ENCODE results near the gene SUSD3.

Gene SUSD3

GRCh38 chr9:93095205-93096130 is 37.0 kb downstream of the SUSD3 start:
- POLR2A ChIA-PET = interaction anchor here (0.7 to 1.4 kb wide), 4 partner anchors 12 to 61 kb away, joined by 3 to 4 read pairs (median 4); partner anchors contain the start of gene NINJ1
- H3K4me3 ChIP-seq (ENCODE audit: low read depth, low read length) = peak overlapping the region; percentile 57
- peak; percentile 85 for DNase-seq (ENCODE audit: low read depth, low spot score)
- no peak for TF ChIP-seq CTCF (IDR thresholded peaks at IDR 0.05; ENCODE audit: insufficient read depth, low read length, missing control alignments)
- CTCF ChIA-PET = interaction anchor here (2.6 to 4.7 kb wide), 2 partner anchors 12 to 14 kb away, joined by 11 to 43 read pairs; no protein-coding TSS in a partner anchor

GRCh38 chr9:93096131-93096802 is 37.8 kb downstream of the SUSD3 start, which contains the start of gene CARD19:
Gene CARD19, plus strand, starts transcription at chr9:93096217. Its CDS starts 129 bp downstream, at chr9:93096346.
- no peak for TF ChIP-seq CTCF (IDR thresholded peaks at IDR 0.05; ENCODE audit: insufficient read depth, low read length, missing control alignments)
- no peak for DNase-seq (ENCODE audit: low read depth, low spot score)
- ChIA-PET CTCF (interaction anchor here (2.6 to 4.7 kb wide), 2 partner anchors 11 to 14 kb away, joined by 11 to 43 read pairs; no protein-coding TSS in a partner anchor), POLR2A (interaction anchor here (1.2 to 1.4 kb wide), 3 partner anchors 11 to 38 kb away, joined by 3 to 4 read pairs (median 4); partner anchors contain the start of gene NINJ1)
- H3K4me3 ChIP-seq (ENCODE audit: low read depth, low read length) = peak within 1 kb of the TSS; percentile 77

DNA sequence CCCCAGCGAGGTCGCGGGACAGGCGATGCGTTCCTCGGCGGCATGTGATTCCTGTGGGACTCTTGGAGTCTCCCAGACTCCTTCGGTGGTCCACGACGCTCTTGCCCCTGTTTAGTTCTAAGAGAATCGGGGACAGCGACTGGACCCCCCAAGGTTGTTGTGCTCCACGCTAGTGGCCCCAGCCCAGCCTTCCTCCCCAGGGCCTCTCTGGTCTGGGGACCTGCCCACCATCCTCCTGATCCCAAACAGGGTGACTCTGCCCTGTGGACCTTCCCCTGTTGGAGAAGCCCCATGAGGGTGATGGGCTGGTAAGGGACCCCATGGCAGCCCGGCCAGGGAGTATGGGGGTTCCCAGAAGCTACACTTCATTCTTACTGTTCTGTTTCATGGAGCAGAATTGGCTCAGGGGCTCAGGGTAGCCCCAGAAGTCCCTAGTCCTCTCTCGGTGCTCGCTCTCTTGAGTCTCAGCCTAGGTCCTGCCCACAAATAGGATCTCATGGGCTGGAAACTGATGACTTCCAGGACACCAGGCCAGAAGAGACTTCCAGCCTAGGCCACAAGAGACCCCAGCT is 38.4 kb downstream of the SUSD3 start:
- peak overlapping the region; percentile 77 for H3K4me3 ChIP-seq (ENCODE audit: low read depth, low read length)
- POLR2A ChIA-PET = no interaction called here
- TF ChIP-seq CTCF (IDR thresholded peaks at IDR 0.05; ENCODE audit: insufficient read depth, low read length, missing control alignments) = no peak
- CTCF ChIA-PET = interaction anchor here (2.6 to 4.7 kb wide), 2 partner anchors 10 to 13 kb away, joined by 11 to 43 read pairs; no protein-coding TSS in a partner anchor
- DNase-seq (ENCODE audit: low read depth, low spot score) = no peak

GRCh38 chr9:93097511-93098201 is 39.2 kb downstream of the SUSD3 start:
- ChIA-PET POLR2A (no interaction called here), CTCF (interaction anchor here (0.8 to 4.7 kb wide), 5 partner anchors 9 to 36 kb away, joined by 3 to 43 read pairs (median 8); partner anchors contain the start of gene NINJ1)
- no peak for TF ChIP-seq CTCF (IDR thresholded peaks at IDR 0.05; ENCODE audit: insufficient read depth, low read length, missing control alignments)
- H3K4me3 ChIP-seq (ENCODE audit: low read depth, low read length) = peak overlapping the region; percentile 77
- no peak for DNase-seq (ENCODE audit: low read depth, low spot score)

DNA sequence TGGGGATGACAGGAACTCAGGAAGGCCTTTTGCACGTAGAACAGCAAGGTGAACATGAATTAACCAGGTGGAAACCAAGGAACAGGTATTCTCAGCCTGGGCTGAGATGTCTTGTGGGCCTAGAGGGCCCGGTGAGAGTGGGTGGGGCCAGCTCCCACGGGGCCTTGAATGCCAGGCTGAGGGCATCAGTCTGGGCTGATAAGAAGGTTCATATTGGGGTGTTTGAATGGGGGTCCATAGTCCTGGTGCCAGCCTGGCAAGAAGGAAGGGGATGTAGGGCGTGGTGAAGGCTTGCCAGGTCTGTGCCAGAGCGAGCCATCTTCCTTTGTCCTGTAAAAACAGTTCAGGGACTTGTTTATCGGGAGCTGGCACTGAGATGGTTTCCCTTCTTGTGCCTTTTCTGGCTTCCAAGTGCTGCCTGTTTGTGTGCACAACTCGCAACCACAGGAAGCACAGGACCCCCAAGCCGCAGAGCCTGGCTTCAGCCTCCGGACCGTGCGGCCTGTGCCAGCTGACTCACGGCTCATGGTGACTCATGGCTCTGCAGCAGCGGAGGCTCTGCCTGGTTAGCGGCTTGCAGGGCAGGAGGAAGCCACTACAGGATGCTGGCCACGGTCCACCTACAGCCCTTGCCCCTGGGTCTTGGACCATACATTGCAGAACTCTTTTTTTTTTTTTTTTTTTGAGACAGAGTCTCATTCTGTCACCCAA is 39.9 kb downstream of the SUSD3 start:
- DNase-seq (ENCODE audit: low read depth, low spot score) = peak; percentile 80
- H3K4me3 ChIP-seq (ENCODE audit: low read depth, low read length) = peak overlapping the region; percentile 50
- no peak for TF ChIP-seq CTCF (IDR thresholded peaks at IDR 0.05; ENCODE audit: insufficient read depth, low read length, missing control alignments)
- POLR2A ChIA-PET = interaction anchor here (0.7 kb wide), 1 partner anchor 205 kb away, joined by 3 read pairs; no protein-coding TSS in a partner anchor
- CTCF ChIA-PET = interaction anchor here (0.8 to 4.7 kb wide), 5 partner anchors 9 to 207 kb away, joined by 3 to 43 read pairs (median 4); partner anchors contain the start of gene NINJ1

All from AG04449 (cell line).